A549 treated with CORT108297 at 1 μM for 4 hours (cell line): ENCODE data around the gene CD37. TPM values are rescaled to one million over a fixed set of nuclear protein-coding genes. Genes with fewer than 3 reads are reported as not detected.

Source experiments
- total RNA-seq: library from RNA; stranded (reverse); fragments of 200-300 nt; extraction: Qiagen RNA extraction; gene quantifications from 5 replicates; pipeline ENCODE4 v1.2.3, GENCODE V29; 2022

CD37 gene
- not detected in 5 replicates for total RNA-seq

DNA sequence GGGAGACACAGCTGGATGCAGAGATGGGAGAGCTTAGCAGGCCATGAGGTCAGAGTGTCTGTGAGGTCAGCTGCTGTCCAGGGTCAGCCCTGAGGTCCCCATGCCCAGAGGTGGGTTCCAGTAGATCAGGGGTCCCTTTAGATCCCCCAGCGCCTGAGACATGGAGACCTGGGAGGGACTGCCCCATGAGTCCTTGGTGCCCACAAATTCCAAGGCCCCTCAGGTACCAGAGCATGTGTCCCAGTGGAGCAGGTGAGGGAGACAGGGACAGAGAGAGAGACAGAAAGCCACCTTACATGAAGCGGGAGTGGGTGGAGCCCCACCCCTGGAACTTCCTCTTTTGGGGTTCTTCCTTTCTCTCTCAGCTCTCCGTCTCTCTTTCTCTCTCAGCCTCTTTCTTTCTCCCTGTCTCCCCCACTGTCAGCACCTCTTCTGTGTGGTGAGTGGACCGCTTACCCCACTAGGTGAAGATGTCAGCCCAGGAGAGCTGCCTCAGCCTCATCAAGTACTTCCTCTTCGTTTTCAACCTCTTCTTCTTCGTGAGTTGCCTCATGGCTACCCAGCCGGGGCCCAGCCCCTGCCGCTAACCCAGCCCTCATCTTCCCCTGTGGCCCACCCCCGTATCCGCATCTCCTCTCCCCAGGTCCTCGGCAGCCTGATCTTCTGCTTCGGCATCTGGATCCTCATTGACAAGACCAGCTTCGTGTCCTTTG, at the start of gene CD37:
Gene CD37 (plus strand): TSS at position 336 of the 713 bp plus-strand sequence. CDS start 135 bp downstream, at position 471.

DNA sequence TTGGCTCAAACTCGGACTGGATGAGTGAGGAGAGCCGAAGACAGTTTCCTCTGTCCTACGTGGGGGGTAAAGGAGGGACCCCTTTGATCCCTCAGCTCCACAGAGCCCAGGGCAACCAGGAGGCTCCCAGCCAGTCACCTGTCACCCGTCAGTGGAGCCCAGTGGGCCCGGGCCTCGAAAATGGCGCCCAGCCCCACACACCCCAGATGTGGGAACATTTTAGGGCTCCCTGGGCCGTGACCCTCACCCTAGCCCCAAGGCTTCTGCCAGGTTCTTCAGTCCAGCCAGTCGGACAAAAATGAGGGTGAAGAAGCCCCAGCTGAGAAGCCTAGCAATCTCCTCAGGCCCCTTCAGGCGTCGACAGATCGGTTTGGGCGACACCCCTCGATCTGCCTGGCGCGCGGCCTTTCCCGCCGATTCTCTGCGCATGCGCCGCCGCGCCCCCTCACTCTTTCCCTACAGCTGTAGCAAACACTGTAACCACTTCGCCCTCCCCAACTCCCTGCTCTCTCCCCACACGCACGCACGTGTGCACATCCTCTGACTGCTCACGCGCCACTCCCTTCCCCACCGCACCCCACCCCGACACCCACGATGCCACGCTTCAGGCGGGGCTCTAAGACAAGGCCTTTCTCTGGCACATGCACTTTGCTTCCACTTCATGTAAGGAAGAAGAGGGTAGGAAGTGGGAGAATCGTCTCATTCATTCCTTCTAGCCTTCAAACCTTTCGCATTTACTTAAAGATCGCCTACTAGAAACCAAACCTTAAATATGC, 10.2 kb upstream of the CD37 start, which contains the start of gene SLC6A16:
Gene SLC6A16 (minus strand): TSS at position 391 of the 776 bp plus-strand sequence. CDS start 13,844 bp downstream, outside the sequence.

DNA sequence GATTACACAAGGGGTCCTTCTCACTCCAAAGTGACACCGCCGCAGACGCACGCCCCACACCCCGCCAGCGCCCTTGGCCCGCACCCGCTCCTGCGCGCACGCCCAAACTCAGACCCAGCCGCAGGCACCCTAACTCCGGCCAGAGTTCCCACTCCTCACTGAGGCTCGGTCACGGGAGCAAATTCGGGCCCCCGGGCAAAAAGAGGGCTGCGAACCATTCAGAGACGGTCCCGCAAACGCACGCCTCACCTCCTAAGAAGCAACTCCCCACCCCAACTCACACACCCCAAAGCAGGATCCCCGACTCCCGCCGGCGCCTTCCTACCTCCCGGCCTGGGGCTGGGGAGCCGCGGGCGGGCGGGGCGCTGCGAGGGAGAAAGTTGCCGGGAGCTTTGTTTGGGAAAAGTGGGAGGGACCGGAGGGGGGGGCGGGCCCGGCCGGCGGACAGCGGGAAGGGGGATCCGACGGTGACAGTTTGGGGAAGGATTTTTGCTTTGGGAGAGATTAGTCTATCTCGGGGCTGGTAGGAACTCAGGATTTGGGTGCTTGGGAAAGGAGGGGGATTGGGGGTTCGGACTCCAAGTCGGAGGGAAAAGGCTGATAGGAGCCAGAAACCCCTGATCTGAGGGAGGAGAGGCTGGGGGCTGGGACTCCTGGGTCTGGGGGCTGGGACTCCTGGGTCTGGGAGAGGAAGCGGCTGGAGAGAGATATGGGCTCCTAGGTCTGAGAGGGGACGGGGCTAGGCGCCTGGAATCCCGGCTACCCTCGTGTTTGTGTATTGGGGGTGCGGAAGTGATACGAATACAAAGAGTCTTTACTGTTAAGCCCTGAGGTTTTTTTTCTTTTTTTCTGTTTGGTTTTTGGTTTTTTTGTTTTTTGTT, 27.1 kb downstream of the CD37 start, which contains the start of gene TEAD2:
Gene TEAD2 (minus strand): TSS at position 369 of the 881 bp plus-strand sequence. CDS start 2,341 bp downstream, outside the sequence.

GRCh38 chr19:49363268-49364082, 28.3 kb downstream of the CD37 start, which contains the start of gene DKKL1:
Gene DKKL1 (plus strand): TSS chr19:49363877. CDS start chr19:49363999, 122 bp downstream.

GRCh38 chr19:49387936-49388372, 52.7 kb downstream of the CD37 start, which contains the start of gene KASH5:
Gene KASH5 (plus strand): TSS chr19:49388249. CDS start chr19:49390884, 2,635 bp downstream.

Other genes with a start within 250 kb of the CD37 start
- 298 to 347 TPM (median 346 TPM) in 5 replicates for gene SNRNP70, start 250.0 kb upstream of the CD37 start, total RNA-seq
- gene LIN7B, start 221.0 kb upstream of the CD37 start, total RNA-seq, result 3.8 to 8.2 TPM (median 6.6 TPM) in 5 replicates
- 1.1 to 2.3 TPM (median 1.9 TPM) in 5 replicates for gene C19orf73, start 216.3 kb upstream of the CD37 start, total RNA-seq
- 5.9 to 8.9 TPM (median 8.8 TPM) in 5 replicates for gene PPFIA3, start 215.9 kb upstream of the CD37 start, total RNA-seq
- gene HRC, start 180.0 kb upstream of the CD37 start, total RNA-seq, result not detected in 5 replicates
- 7.1 to 11.5 TPM (median 9.4 TPM) in 5 replicates for gene TRPM4, start 177.6 kb upstream of the CD37 start, total RNA-seq
- gene SLC6A16, start 10.2 kb upstream of the CD37 start, total RNA-seq, result 0.55 to 1.2 TPM (median 1.1 TPM) in 5 replicates
- 14.2 to 21.0 TPM (median 17.9 TPM) in 5 replicates for gene TEAD2, start 27.0 kb downstream of the CD37 start, total RNA-seq
- gene DKKL1, start 28.5 kb downstream of the CD37 start, total RNA-seq, result 0.39 to 0.74 TPM (median 0.47 TPM) in 5 replicates
- gene KASH5, start 52.8 kb downstream of the CD37 start, total RNA-seq, result 0.05 to 0.12 TPM (median 0.07 TPM) in 4 of 5 replicates, not detected in the other
- not detected in 5 replicates for gene PTH2, start 88.0 kb downstream of the CD37 start, total RNA-seq
- gene GFY, start 90.0 kb downstream of the CD37 start, total RNA-seq, result 0.14 to 0.27 TPM (median 0.18 TPM) in 5 replicates
- 0.53 to 0.74 TPM (median 0.65 TPM) in 5 replicates for gene SLC17A7, start 106.1 kb downstream of the CD37 start, total RNA-seq
- 90.8 to 101 TPM (median 98.8 TPM) in 5 replicates for gene PIH1D1, start 116.4 kb downstream of the CD37 start, total RNA-seq
- gene ALDH16A1, start 117.8 kb downstream of the CD37 start, total RNA-seq, result 16.2 to 27.2 TPM (median 24.9 TPM) in 5 replicates
- gene FLT3LG, start 138.8 kb downstream of the CD37 start, total RNA-seq, result 0.92 to 1.7 TPM (median 1.3 TPM) in 5 replicates
- gene RPL13A, start 152.2 kb downstream of the CD37 start, total RNA-seq, result 4,068 to 4,436 TPM (median 4,207 TPM) in 5 replicates
- gene RPS11, start 161.0 kb downstream of the CD37 start, total RNA-seq, result 3,819 to 4,411 TPM (median 4,040 TPM) in 5 replicates
- 21.8 to 35.0 TPM (median 29.8 TPM) in 5 replicates for gene FCGRT, start 177.3 kb downstream of the CD37 start, total RNA-seq
- gene RCN3, start 192.6 kb downstream of the CD37 start, total RNA-seq, result 1.6 to 2.7 TPM (median 1.8 TPM) in 5 replicates
- gene NOSIP, start 245.2 kb downstream of the CD37 start, total RNA-seq, result 85.6 to 111 TPM (median 104 TPM) in 5 replicates
- 0.45 to 1.1 TPM (median 0.81 TPM) in 5 replicates for gene PRRG2, start 245.9 kb downstream of the CD37 start, total RNA-seq